Osteoblast (primary cell): Measurements from ENCODE around the gene PLEKHG3. TPM values are rescaled to one million over a fixed set of nuclear protein-coding genes. Genes with fewer than 3 reads are reported as not detected.

ENCODE experiments used
- DNase-seq: peaks from one replicate; pipeline ENCODE4 v3.0.0; 2011; ENCODE audit warnings: low spot score, mixed read lengths; ENCODE audit not compliant: insufficient read length; ENCODE audit errors: missing footprints
- H2AFZ ChIP-seq: 2 replicates; pipeline ENCODE4 v1.6.0; 2011; ENCODE audit warnings: mild to moderate bottlenecking, low read length
- H3K27ac ChIP-seq: 2 replicates; pipeline ENCODE4 v1.5.1; 2011; ENCODE audit warnings: mild to moderate bottlenecking, low read depth, low read length, moderate library complexity
- H3K27me3 ChIP-seq: 2 replicates; pipeline ENCODE4 v1.6.0; 2012; ENCODE audit warnings: mild to moderate bottlenecking, control low read depth, inconsistent platforms, low read length, moderate library complexity; ENCODE audit not compliant: insufficient read depth
- H3K36me3 ChIP-seq: 2 replicates; pipeline ENCODE4 v1.5.1; 2011; ENCODE audit warnings: mild to moderate bottlenecking, low read length, control low read depth, moderate library complexity; ENCODE audit not compliant: insufficient read depth
- H3K4me1 ChIP-seq: 2 replicates; pipeline ENCODE4 v1.5.1; 2011; ENCODE audit warnings: mild to moderate bottlenecking, low read length, control low read depth, moderate library complexity; ENCODE audit not compliant: insufficient read depth
- H3K4me2 ChIP-seq: 2 replicates; pipeline ENCODE4 v1.6.0; 2011; ENCODE audit warnings: mild to moderate bottlenecking, low read length; ENCODE audit not compliant: insufficient read depth
- H3K4me3 ChIP-seq: fragments of 200-600 bp; sonication (generic); 3 replicates; pipeline ENCODE4 v1.5.1; 2012; ENCODE audit warnings: mild to moderate bottlenecking, low read length, inconsistent platforms; ENCODE audit not compliant: insufficient read depth
- H3K79me2 ChIP-seq: 2 replicates; pipeline ENCODE4 v1.6.0; 2012; ENCODE audit warnings: mild to moderate bottlenecking, low read length, control low read depth, inconsistent platforms; ENCODE audit not compliant: insufficient read depth
- H3K9me3 ChIP-seq: 2 replicates; pipeline ENCODE4 v1.5.1; 2011; ENCODE audit warnings: low read depth, low read length, control low read depth
- H4K20me1 ChIP-seq: 2 replicates; pipeline ENCODE4 v1.6.0; 2012; ENCODE audit warnings: mild to moderate bottlenecking, low read length, control low read depth; ENCODE audit not compliant: insufficient read depth
- CTCF ChIP-seq: IDR thresholded peaks from 2 replicates; pipeline ENCODE4 v1.5.1; 2011; ENCODE audit warnings: mild to moderate bottlenecking, low read depth, low read length, moderate library complexity; ENCODE audit errors: extremely low read depth
- total RNA-seq: library from RNA; depleted of rRNA; stranded (reverse); fragments of >200 nt; gene quantifications from 2 replicates; pipeline ENCODE4 v1.2.3, GENCODE V29; 2012

Gene PLEKHG3
- total RNA-seq, 1 donor: 5.4 TPM

GRCh38 chr14:64713677-64714076, 9.5 kb downstream of the PLEKHG3 start:
- Histone ChIP-seq H2AFZ (no peak overlapping the region), H3K4me2 (no peak overlapping the region), H4K20me1 (no peaks in the 10 kb centered on the region), H3K4me3 (no peak overlapping the region), H3K4me1 (no peaks in the 10 kb centered on the region), H3K36me3 (no peaks in the 10 kb centered on the region), H3K27me3 (no peaks in the 10 kb centered on the region), H3K9me3 (no peaks in the 10 kb centered on the region), H3K79me2 (peaks cover 20% of the 10 kb centered on the region), H3K27ac (no peak overlapping the region)
- no peak for DNase-seq
- no peak for TF ChIP-seq CTCF

GRCh38 chr14:64714432-64715025, 10.3 kb downstream of the PLEKHG3 start:
- DNase-seq: no peak
- Histone ChIP-seq H3K27ac (no peak overlapping the region), H3K4me1 (peaks cover under 1% of the 10 kb centered on the region), H3K4me3 (no peak overlapping the region), H3K4me2 (no peak overlapping the region), H3K36me3 (no peaks in the 10 kb centered on the region), H4K20me1 (no peaks in the 10 kb centered on the region), H3K9me3 (no peaks in the 10 kb centered on the region), H2AFZ (no peak overlapping the region), H3K27me3 (no peaks in the 10 kb centered on the region), H3K79me2 (peaks cover 11% of the 10 kb centered on the region)
- TF ChIP-seq CTCF: no peak

- no peaks in the 10 kb centered on the region for H3K27me3 ChIP-seq
- no peak overlapping the region for H3K27ac ChIP-seq
- H3K4me1 ChIP-seq: peaks cover 7% of the 10 kb centered on the region
- no peaks in the 10 kb centered on the region for H3K36me3 ChIP-seq
- TF ChIP-seq CTCF: no peak
- H3K9me3 ChIP-seq: no peaks in the 10 kb centered on the region
- no peak overlapping the region for H2AFZ ChIP-seq
- H3K79me2 ChIP-seq: peaks cover 7% of the 10 kb centered on the region
- H3K4me3 ChIP-seq: no peak overlapping the region
- DNase-seq: no peak
- H4K20me1 ChIP-seq: no peaks in the 10 kb centered on the region
- H3K4me2 ChIP-seq: no peak overlapping the region
Observed at GRCh38 chr14:64715146-64715627, 11.0 kb downstream of the PLEKHG3 start.

- DNase-seq: no peak
- H3K36me3 ChIP-seq: no peaks in the 10 kb centered on the region
- no peaks in the 10 kb centered on the region for H3K9me3 ChIP-seq
- H3K4me1 ChIP-seq: peaks cover 13% of the 10 kb centered on the region
- no peaks in the 10 kb centered on the region for H4K20me1 ChIP-seq
- H3K79me2 ChIP-seq: peaks cover 7% of the 10 kb centered on the region
- TF ChIP-seq CTCF: no peak
- no peak overlapping the region for H3K4me2 ChIP-seq
- H3K27me3 ChIP-seq: no peaks in the 10 kb centered on the region
- H3K4me3 ChIP-seq: no peak overlapping the region
- peak overlapping the region; percentile 8 for H2AFZ ChIP-seq
- H3K27ac ChIP-seq: no peak overlapping the region
Observed at GRCh38 chr14:64715628-64716412, 11.6 kb downstream of the PLEKHG3 start.
